ENCODE data around the gene PRELID3B. TPM values are rescaled to one million over a fixed set of nuclear protein-coding genes. Genes with fewer than 3 reads are reported as not detected.
A peak's percentile ranks its signal among the peaks of the same experiment; 100 is the strongest.

The PRELID3B gene
- total and polyA plus RNA-seq, 2 of the 13 experiments (the other 11 are each of a cell fraction or from before 2014, with no cell fraction given), result 23.3 to 42.6 TPM

GRCh38 chr20:59042151-59042795, at the start of gene PRELID3B (continued):
- 0 out of 2 replicates have a peak, but pooled peaks have one; percentile 43 for TF ChIP-seq ATF5 (CRISPR knock-in tag; IDR thresholded peaks at IDR 0.05; ENCODE audit: low read depth)
- TF ChIP-seq ZNF296 (CRISPR knock-in tag; conservative IDR thresholded peaks at IDR 0.05), result 0 out of 2 replicates have a peak, but pooled peaks have one; percentile 74
- TF ChIP-seq RBM22 (optimal IDR thresholded peaks at IDR 0.05; ENCODE audit: low read length), result no peak
- TF ChIP-seq ZNF75D (CRISPR knock-in tag; IDR thresholded peaks at IDR 0.05; ENCODE audit: borderline replicate concordance), result no peak
- TF ChIP-seq TBP (CRISPR knock-in tag; IDR thresholded peaks at IDR 0.05), result no peak
- peak; percentile 75; the same call in 1 of the 2 replicates for TF ChIP-seq KLF6 (CRISPR knock-in tag; IDR thresholded peaks at IDR 0.05)
- TF ChIP-seq ZZZ3 (CRISPR knock-in tag; IDR thresholded peaks at IDR 0.05; ENCODE audit: borderline replicate concordance), result 0 out of 2 replicates have a peak, but pooled peaks have one; percentile 19
- TF ChIP-seq ZNF724P (CRISPR knock-in tag; IDR thresholded peaks at IDR 0.05; ENCODE audit: borderline replicate concordance), result no peak; the same call in 1 of the 2 replicates
- no peak for TF ChIP-seq NFE2 (CRISPR knock-in tag; IDR thresholded peaks at IDR 0.05)
- no peak for TF ChIP-seq PBX2 (CRISPR knock-in tag; IDR thresholded peaks at IDR 0.05)
- TF ChIP-seq HNF1B (CRISPR knock-in tag; IDR thresholded peaks at IDR 0.05), result peak; percentile 51; the same call in 1 of the 2 replicates
- TF ChIP-seq MAFG (CRISPR knock-in tag; IDR thresholded peaks at IDR 0.05), result no peak
- TF ChIP-seq ZNF562 (CRISPR knock-in tag; IDR thresholded peaks at IDR 0.05; ENCODE audit: borderline replicate concordance), result no peak
- no peak for TF ChIP-seq CEBPZ (IDR thresholded peaks at IDR 0.05; ENCODE audit: low read length)
- no peak; the same call in 1 of the 2 replicates for TF ChIP-seq NAIF1 (CRISPR knock-in tag; IDR thresholded peaks at IDR 0.05; ENCODE audit: borderline replicate concordance)
- TF ChIP-seq HOXA7 (CRISPR knock-in tag; IDR thresholded peaks at IDR 0.05), result no peak
- TF ChIP-seq ZNF747 (CRISPR knock-in tag; IDR thresholded peaks at IDR 0.05; ENCODE audit: borderline replicate concordance), result peak; percentile 12; the same call in 1 of the 2 replicates
- TF ChIP-seq ETV5 (CRISPR knock-in tag; IDR thresholded peaks at IDR 0.05; ENCODE audit: borderline replicate concordance), result no peak
- peak; percentile 27; the same call in 1 of the 2 replicates for TF ChIP-seq ZSCAN9 (CRISPR knock-in tag; IDR thresholded peaks at IDR 0.05; ENCODE audit: borderline replicate concordance)
- TF ChIP-seq NBN (conservative IDR thresholded peaks at IDR 0.05), result no peak
- no peak for TF ChIP-seq ZUFSP (CRISPR knock-in tag; IDR thresholded peaks at IDR 0.05; ENCODE audit: borderline replicate concordance)
- TF ChIP-seq ZNF605 (CRISPR knock-in tag; IDR thresholded peaks at IDR 0.05), result peak; percentile 51; the same call in 1 of the 2 replicates

All from HepG2 (cell line).